IMR-90 (cell line): ENCODE data around the gene TPX2. TPM values are rescaled to one million over a fixed set of nuclear protein-coding genes. Genes with fewer than 3 reads are reported as not detected.
A peak's percentile ranks its signal among the peaks of the same experiment; 100 is the strongest.

Source experiments
- ATAC-seq: fragments of 200-7000 bp; cut with Tn5 transposase; 2 replicates; pipeline ENCODE4 v1.9.1; 2020; ENCODE audit warnings: low read depth, mild to moderate bottlenecking, moderate library complexity
- BruUV-seq: library from RNA; stranded (reverse); fragments of 400-500 nt; replicated peaks from 2 replicates; lab custom pipeline; 2021; lab: Mats Ljungman, UMichigan
- CTCF ChIA-PET: fragments of 300-600 bp; formaldehyde crosslinking; extraction: SDS; loops from one replicate; lab custom pipeline; 2021; ENCODE audit warnings: antibody characterized with exemption; lab: Yijun Ruan, JAX
- POLR2A ChIA-PET: fragments of 300-600 bp; sonication (Branson Sonifier 250); formaldehyde crosslinking; loops from one replicate; lab custom pipeline; 2022; ENCODE audit warnings: antibody characterized with exemption; ENCODE audit not compliant: unreplicated experiment; lab: Charles Lee
- DNase-seq: peaks from one replicate; pipeline ENCODE4 v3.0.0; 2013
- H2AFZ ChIP-seq: replicated peaks from 2 replicates; pipeline ENCODE3; 2013; ENCODE audit warnings: low read length, mild to moderate bottlenecking; ENCODE audit not compliant: poor library complexity
- H2AK5ac ChIP-seq: 2 replicates; pipeline ENCODE4 v1.6.1; 2013; ENCODE audit warnings: low read depth, low read length, inconsistent platforms
- H2AK9ac ChIP-seq: replicated peaks from 2 replicates; pipeline ENCODE3; 2013; ENCODE audit warnings: mild to moderate bottlenecking, low read depth, low read length, moderate library complexity; ENCODE audit not compliant: poor library complexity
- H2BK120ac ChIP-seq: 2 replicates; pipeline ENCODE4 v1.6.1; 2013; ENCODE audit warnings: low read depth, low read length, inconsistent platforms
- H2BK15ac ChIP-seq: 3 replicates; pipeline ENCODE4 v1.6.1; 2013; ENCODE audit warnings: low read depth, low read length, inconsistent platforms
- H2BK20ac ChIP-seq: 2 replicates; pipeline ENCODE4 v1.6.1; 2013; ENCODE audit warnings: low read depth, mild to moderate bottlenecking, inconsistent platforms, low read length, moderate library complexity
- H2BK5ac ChIP-seq: 2 replicates; pipeline ENCODE4 v1.6.1; 2013; ENCODE audit warnings: mild to moderate bottlenecking, low read depth, low read length, inconsistent platforms; ENCODE audit not compliant: poor library complexity, severe bottlenecking
- H3K14ac ChIP-seq: replicated peaks from 2 replicates; pipeline ENCODE4 v1.6.1; 2013; ENCODE audit warnings: low read depth, low read length, inconsistent platforms
- H3K18ac ChIP-seq: 2 replicates; pipeline ENCODE4 v1.6.1; 2013; ENCODE audit warnings: low read depth, low read length, control low read depth
- H3K23ac ChIP-seq: 2 replicates; pipeline ENCODE4 v1.6.1; 2013; ENCODE audit warnings: low read depth, low read length, inconsistent platforms
- H3K27ac ChIP-seq: 2 replicates; pipeline ENCODE4 v1.5.1; 2013; ENCODE audit warnings: mild to moderate bottlenecking, control low read depth, low read length; ENCODE audit not compliant: insufficient read depth
- H3K27me3 ChIP-seq: 2 replicates; pipeline ENCODE4 v1.6.1; 2013; ENCODE audit warnings: low read length; ENCODE audit not compliant: control insufficient read depth, insufficient read depth
- H3K36me3 ChIP-seq: 2 replicates; pipeline ENCODE4 v1.6.1; 2013; ENCODE audit warnings: low read length, mixed read lengths; ENCODE audit not compliant: control insufficient read depth, insufficient read depth
- H3K4ac ChIP-seq: 2 replicates; pipeline ENCODE4 v1.6.1; 2013; ENCODE audit warnings: low read depth, low read length, inconsistent platforms
- H3K4me1 ChIP-seq: 2 replicates; pipeline ENCODE4 v1.6.1; 2013; ENCODE audit warnings: low read length, mixed read lengths; ENCODE audit not compliant: control insufficient read depth, insufficient read depth
- H3K4me2 ChIP-seq: 2 replicates; pipeline ENCODE4 v1.6.1; 2013; ENCODE audit warnings: low read depth, mild to moderate bottlenecking, control low read depth, low read length, moderate library complexity
- H3K4me3 ChIP-seq: 2 replicates; pipeline ENCODE4 v1.5.1; 2013; ENCODE audit warnings: low read depth, mild to moderate bottlenecking, control low read depth, low read length, moderate library complexity; ENCODE audit not compliant: insufficient read depth
- H3K56ac ChIP-seq: 2 replicates; pipeline ENCODE4 v1.6.1; 2013; ENCODE audit warnings: low read length, inconsistent platforms; ENCODE audit not compliant: insufficient read depth; ENCODE audit errors: extremely low read depth
- H3K79me1 ChIP-seq, 2 experiments: 2 replicates each; pipeline ENCODE4 v1.6.1; 2013; ENCODE audit warnings: low read length in 2 of 2, inconsistent platforms in 1 of 2, low read depth in 1 of 2
- H3K9ac ChIP-seq: 2 replicates; pipeline ENCODE4 v1.6.1; 2013; ENCODE audit warnings: low read depth, low read length, control low read depth
- H3K9me1 ChIP-seq: 2 replicates; pipeline ENCODE4 v1.6.1; 2013; ENCODE audit warnings: low read length, inconsistent platforms; ENCODE audit not compliant: insufficient read depth
- H3K9me3 ChIP-seq: 2 replicates; pipeline ENCODE4 v1.6.1; 2013; ENCODE audit warnings: low read length; ENCODE audit not compliant: control insufficient read depth, insufficient read depth
- H4K20me1 ChIP-seq: 2 replicates; pipeline ENCODE4 v1.6.1; 2013; ENCODE audit warnings: low read length, inconsistent platforms; ENCODE audit not compliant: insufficient read depth
- H4K5ac ChIP-seq: 2 replicates; pipeline ENCODE4 v1.6.1; 2013; ENCODE audit warnings: mild to moderate bottlenecking, low read depth, low read length, control low read depth
- H4K8ac ChIP-seq, 2 experiments: 2 replicates each; pipeline ENCODE4 v1.6.1; 2013; ENCODE audit warnings: low read depth in 2 of 2, low read length in 2 of 2, control low read depth in 1 of 2, inconsistent platforms in 1 of 2
- H4K91ac ChIP-seq: 2 replicates; pipeline ENCODE4 v1.6.1; 2013; ENCODE audit warnings: low read depth, low read length, inconsistent platforms; ENCODE audit not compliant: insufficient read depth
- MAZ ChIP-seq: IDR thresholded peaks from 2 replicates; pipeline ENCODE4 v1.6.1; 2012; ENCODE audit warnings: low read depth, mild to moderate bottlenecking, low read length, improper control_type of control experiment, moderate library complexity, borderline replicate concordance
- POLR2A ChIP-seq: IDR thresholded peaks from 2 replicates; pipeline ENCODE4 v1.6.1; 2012; ENCODE audit warnings: mild to moderate bottlenecking, low read depth, low read length
- dilution Hi-C: fragments of 300-500 bp; cut with HindIII; formaldehyde crosslinking; loops from one replicate; pipeline ENCODE4 v1.14.3; 2018; ENCODE audit warnings: low sequenced_read_pairs; ENCODE audit not compliant: unreplicated experiment
- in situ Hi-C: fragments of 300-500 bp; cut with MboI; formaldehyde crosslinking; loops from 3 replicates; pipeline ENCODE4 v1.14.3; 2019; ENCODE audit warnings: low sequenced_read_pairs, inconsistent platforms, mixed read lengths
- intact Hi-C: fragments of 100-400 bp; cut with micrococcal nuclease; formaldehyde crosslinking; loops from 2 replicates; pipeline ENCODE4 v1.10.0; 2022
- polyA plus RNA-seq, 3 experiments: library from polyadenylated mRNA; depleted of rRNA; stranded (reverse); fragments of >200 nt; gene quantifications; 2 replicates each; pipeline ENCODE4 v1.2.3, GENCODE V29; 2012; ENCODE audit warnings: low replicate concordance in 1 of 3
- total RNA-seq: library from RNA; depleted of rRNA; stranded (reverse); fragments of >200 nt; gene quantifications from 2 replicates; pipeline ENCODE4 v1.2.3, GENCODE V29; 2012

Gene TPX2
- total and polyA plus RNA-seq, 2 of the 4 experiments (the other 2 are of a cell fraction) = 28.5 to 72.2 TPM

DNA sequence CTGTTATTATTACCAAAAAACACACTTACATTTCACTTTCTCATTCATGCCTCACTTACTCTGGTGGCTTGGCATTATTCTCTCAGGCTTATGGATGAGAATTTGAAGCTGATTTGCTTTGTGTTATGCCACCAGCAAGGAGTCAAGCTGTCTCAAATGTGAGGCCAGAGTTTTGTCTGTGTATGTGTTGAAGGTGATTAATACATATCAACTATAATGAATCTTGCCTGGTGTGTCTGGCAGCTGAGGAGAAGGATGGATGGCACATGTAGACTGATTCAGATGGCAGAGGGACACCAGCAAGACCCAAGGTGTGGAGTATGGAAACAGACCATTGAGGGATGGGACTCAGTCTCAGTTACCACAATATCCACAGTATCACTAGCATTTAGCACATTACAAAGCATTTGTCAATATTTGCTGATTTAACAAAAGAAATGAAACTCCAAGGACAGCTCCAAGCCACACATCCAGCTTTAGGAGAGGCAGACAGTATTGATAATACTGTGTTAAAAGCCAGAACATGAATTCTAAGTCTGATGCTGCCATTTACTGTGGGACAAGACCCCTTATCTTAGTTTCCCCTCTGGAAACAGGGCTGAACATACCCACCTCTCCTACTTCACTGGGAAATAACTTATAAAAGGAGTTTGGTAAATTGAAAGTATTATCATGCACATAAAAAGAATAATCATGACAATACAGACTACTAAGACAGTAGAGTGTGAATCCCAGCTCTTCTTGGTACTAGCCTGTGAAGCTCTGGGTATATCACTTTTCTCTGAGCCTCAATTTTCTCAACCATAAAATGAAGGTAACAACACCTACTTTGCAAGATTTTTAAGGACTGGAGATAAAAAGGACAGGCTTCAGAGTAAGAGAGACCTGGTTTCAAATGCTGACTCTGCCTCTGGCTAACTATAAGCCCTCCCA, 27.6 kb upstream of the TPX2 start:
- Histone ChIP-seq H3K4me1 (peaks cover 19% of the 10 kb centered on the region), H3K36me3 (peaks cover 23% of the 10 kb centered on the region), H3K9ac (peak overlapping the region; percentile 85; the same call in 1 of the 2 replicates), H4K5ac (peak overlapping the region; percentile 93), H3K4me2 (peak overlapping the region; percentile 64; the same call in 1 of the 2 replicates), H3K9me1 (peaks cover 40% of the 10 kb centered on the region), H3K56ac (peak overlapping the region; percentile 100; the same call in 1 of the 2 replicates), H3K79me1 (peaks cover 46 to 75% of the 10 kb centered on the region in 2 experiments), H4K8ac (peak overlapping the region; percentile 97 to 99), H4K91ac (peak overlapping the region; percentile 100), H2BK120ac (peak overlapping the region; percentile 100), H3K27ac (peak overlapping the region; percentile 63), H3K4me3 (no peak overlapping the region), H2BK20ac (peak overlapping the region; percentile 99), H3K27me3 (no peaks in the 10 kb centered on the region), H3K4ac (peak overlapping the region; percentile 100), H3K23ac (peak overlapping the region; percentile 100), H3K9me3 (no peaks in the 10 kb centered on the region), H2AK9ac (peak overlapping the region; percentile 60), H2BK5ac (peak overlapping the region; percentile 99), H2BK15ac (peak overlapping the region; percentile 100), H3K18ac (peak overlapping the region; percentile 95), H2AFZ (no peak overlapping the region), H2AK5ac (peak overlapping the region; percentile 100), H3K14ac (peak overlapping the region; percentile 100), H4K20me1 (no peaks in the 10 kb centered on the region)
- no peak for DNase-seq
- in situ Hi-C loops = no loop called here
- intact Hi-C loops = no loop called here
- BruUV-seq = no TSS peak
- TF ChIP-seq MAZ = no peak
- no peak for TF ChIP-seq POLR2A
- dilution Hi-C loops = no loop called here
- no peak for ATAC-seq
- CTCF ChIA-PET = interaction anchor here (0.6 to 2.0 kb wide), 3 partner anchors 12 to 50 kb away, joined by 3 to 7 read pairs (median 4); no protein-coding TSS in a partner anchor
- POLR2A ChIA-PET = interaction anchor here (0.6 to 1.0 kb wide), 3 partner anchors 8 to 115 kb away, joined by 3 to 4 read pairs (median 3); no protein-coding TSS in a partner anchor
